Left hindlimb (tissue), 1 donor: ENCODE results near the gene PGAP3.

Source experiments
- DNase-seq: peaks from one replicate; pipeline ENCODE4 v3.0.0-alpha.2; 2018

Gene PGAP3

GRCh38 chr17:39633570-39634183 lies 54.2 kb downstream of the PGAP3 start:
- no peak for DNase-seq

- peak; percentile 63 for DNase-seq
Measured at GRCh38 chr17:39632153-39632941, 55.5 kb downstream of the PGAP3 start.

- no peak for DNase-seq
Measured at GRCh38 chr17:39631403-39631802, 56.5 kb downstream of the PGAP3 start.

- no peak for DNase-seq
Measured at GRCh38 chr17:39629898-39630297, 58.0 kb downstream of the PGAP3 start.

- no peak for DNase-seq
Measured at GRCh38 chr17:39629494-39629880, 58.4 kb downstream of the PGAP3 start.

- DNase-seq: no peak
Measured at GRCh38 chr17:39628655-39629493, 59.0 kb downstream of the PGAP3 start.

GRCh38 chr17:39627712-39628516 lies 59.9 kb downstream of the PGAP3 start:
- DNase-seq: no peak

GRCh38 chr17:39627047-39627711 lies 60.7 kb downstream of the PGAP3 start:
- no peak for DNase-seq

- DNase-seq: no peak
Measured at GRCh38 chr17:39626171-39627046, 61.4 kb downstream of the PGAP3 start, which contains the start of gene PPP1R1B. Gene PPP1R1B (plus strand): TSS chr17:39626952. CDS start chr17:39627393, 441 bp downstream.

- DNase-seq: no peak
Measured at GRCh38 chr17:39625198-39625785, 62.6 kb downstream of the PGAP3 start.

- no peak for DNase-seq
Measured at GRCh38 chr17:39624313-39624712, 63.5 kb downstream of the PGAP3 start.

GRCh38 chr17:39623356-39623950 lies 64.4 kb downstream of the PGAP3 start:
- DNase-seq: peak; percentile 78

GRCh38 chr17:39622380-39623006 lies 65.4 kb downstream of the PGAP3 start:
- DNase-seq: no peak

GRCh38 chr17:39621523-39622379 lies 66.1 kb downstream of the PGAP3 start:
- peak; percentile 91 for DNase-seq
